H9 (cell line): ENCODE results near the gene KIF26A. TPM values are rescaled to one million over a fixed set of nuclear protein-coding genes. Genes with fewer than 3 reads are reported as not detected.
A peak's percentile ranks its signal among the peaks of the same experiment; 100 is the strongest.
"Not testable (repeated sequence)": the region's sequence is repeated elsewhere in the genome, so short reads cannot be mapped to it uniquely, and the experiment has no call there.

Experiments used
- DNase-seq: peaks from one replicate; pipeline ENCODE4 v3.0.0-alpha.2; 2017
- H2AFZ ChIP-seq: one replicate; pipeline ENCODE4 v1.6.1; 2013; ENCODE audit warnings: mild to moderate bottlenecking, low read length, control low read depth, moderate library complexity
- H2AK5ac ChIP-seq: 2 replicates; pipeline ENCODE4 v1.6.1; 2013; ENCODE audit warnings: low read length, control low read depth, mixed read lengths; ENCODE audit not compliant: insufficient read length
- H2BK120ac ChIP-seq: one replicate; pipeline ENCODE4 v1.6.1; 2013; ENCODE audit warnings: low read depth, mild to moderate bottlenecking, low read length, control low read depth, inconsistent platforms; ENCODE audit not compliant: poor library complexity, severe bottlenecking
- H2BK12ac ChIP-seq: 2 replicates; pipeline ENCODE4 v1.6.1; 2013; ENCODE audit warnings: low read length, control low read depth, mixed read lengths, low read depth; ENCODE audit not compliant: insufficient read length
- H2BK15ac ChIP-seq: 2 replicates; pipeline ENCODE4 v1.6.1; 2013; ENCODE audit warnings: low read depth, low read length, control low read depth
- H2BK20ac ChIP-seq: one replicate; pipeline ENCODE4 v1.6.1; 2013; ENCODE audit warnings: low read depth, mild to moderate bottlenecking, low read length, control low read depth, inconsistent platforms; ENCODE audit not compliant: poor library complexity, severe bottlenecking
- H2BK5ac ChIP-seq: 2 replicates; pipeline ENCODE4 v1.6.1; 2013; ENCODE audit warnings: low read length, control low read depth, mixed read lengths; ENCODE audit not compliant: insufficient read length
- H3K14ac ChIP-seq: 2 replicates; pipeline ENCODE4 v1.6.1; 2013; ENCODE audit warnings: low read length, control low read depth; ENCODE audit not compliant: insufficient read depth
- H3K18ac ChIP-seq: 2 replicates; pipeline ENCODE4 v1.6.1; 2013; ENCODE audit warnings: low read depth, mild to moderate bottlenecking, mixed read lengths, low read length, control low read depth; ENCODE audit not compliant: insufficient read length
- H3K23ac ChIP-seq: 2 replicates; pipeline ENCODE4 v1.6.1; 2013; ENCODE audit warnings: low read length, control low read depth, mixed read lengths, low read depth; ENCODE audit not compliant: insufficient read length
- H3K23me2 ChIP-seq: 2 replicates; pipeline ENCODE4 v1.6.1; 2013; ENCODE audit warnings: low read depth, mild to moderate bottlenecking, mixed read lengths, low read length, control low read depth; ENCODE audit not compliant: insufficient read length, poor library complexity, severe bottlenecking
- H3K27ac ChIP-seq: 2 replicates; pipeline ENCODE4 v1.5.1; 2013; ENCODE audit warnings: low read length, control low read depth, mixed read lengths, low read depth; ENCODE audit not compliant: insufficient read length
- H3K27me3 ChIP-seq: 2 replicates; pipeline ENCODE4 v1.6.1; 2013; ENCODE audit warnings: low read length, control low read depth, inconsistent platforms; ENCODE audit not compliant: insufficient read depth
- H3K4ac ChIP-seq: 2 replicates; pipeline ENCODE4 v1.6.1; 2013; ENCODE audit warnings: low read depth, mild to moderate bottlenecking, control low read depth, inconsistent platforms, low read length, moderate library complexity
- H3K4me1 ChIP-seq: 2 replicates; pipeline ENCODE4 v1.6.1; 2013; ENCODE audit warnings: low read length, control low read depth, inconsistent platforms; ENCODE audit not compliant: insufficient read depth
- H3K4me2 ChIP-seq: 2 replicates; pipeline ENCODE4 v1.6.1; 2013; ENCODE audit warnings: low read length, control low read depth, mixed read lengths; ENCODE audit not compliant: insufficient read length, insufficient read depth
- H3K56ac ChIP-seq: 2 replicates; pipeline ENCODE4 v1.6.1; 2013; ENCODE audit warnings: low read depth, mild to moderate bottlenecking, mixed read lengths, low read length, control low read depth; ENCODE audit not compliant: insufficient read length
- H3K79me1 ChIP-seq: 2 replicates; pipeline ENCODE4 v1.6.1; 2013; ENCODE audit warnings: low read depth, mild to moderate bottlenecking, moderate library complexity, low read length, control low read depth, inconsistent platforms; ENCODE audit not compliant: insufficient read depth, poor library complexity, severe bottlenecking
- H3K79me2 ChIP-seq: 2 replicates; pipeline ENCODE4 v1.6.1; 2013; ENCODE audit warnings: low read length, control low read depth, inconsistent platforms; ENCODE audit not compliant: insufficient read depth
- H3K9ac ChIP-seq: 2 replicates; pipeline ENCODE4 v1.6.1; 2013; ENCODE audit warnings: low read length, control low read depth, mixed read lengths; ENCODE audit not compliant: insufficient read length; ENCODE audit errors: extremely low read depth
- H3K9me3 ChIP-seq: one replicate; pipeline ENCODE4 v1.6.1; 2013; ENCODE audit warnings: low read depth, low read length, inconsistent platforms; ENCODE audit not compliant: control insufficient read depth
- H3T11ph ChIP-seq: one replicate; pipeline ENCODE4 v1.6.1; 2013; ENCODE audit warnings: mild to moderate bottlenecking, low read length, control low read depth, inconsistent platforms
- H4K20me1 ChIP-seq: one replicate; pipeline ENCODE4 v1.6.1; 2013; ENCODE audit not compliant: control insufficient read depth, insufficient read length, insufficient read depth
- H4K5ac ChIP-seq: 2 replicates; pipeline ENCODE4 v1.6.1; 2013; ENCODE audit warnings: low read depth, mild to moderate bottlenecking, mixed read lengths, low read length, control low read depth; ENCODE audit not compliant: insufficient read length
- H4K8ac ChIP-seq: replicated peaks from 2 replicates; pipeline ENCODE4 v1.6.1; 2013; ENCODE audit warnings: low read length, control low read depth, mixed read lengths, low read depth; ENCODE audit not compliant: insufficient read length
- H4K91ac ChIP-seq: 2 replicates; pipeline ENCODE4 v1.6.1; 2013; ENCODE audit warnings: low read depth, mild to moderate bottlenecking, moderate library complexity, mixed read lengths, low read length, control low read depth; ENCODE audit not compliant: insufficient read length
- H3K27ac Mint-ChIP-seq, 3 experiments: 2 replicates in 2 of 3; 3 replicates in 1 of 3; pipeline ENCODE4 v1.8.0; 2020 to 2021; ENCODE audit warnings: mixed read lengths in 3 of 3, mild to moderate bottlenecking in 1 of 3, moderate library complexity in 1 of 3
- H3K27me3 Mint-ChIP-seq: 2 replicates; pipeline ENCODE4 v1.8.0; 2021; ENCODE audit warnings: low read depth, mild to moderate bottlenecking, moderate library complexity, mixed read lengths
- H3K36me3 Mint-ChIP-seq, 3 experiments: 2 replicates in 2 of 3; 3 replicates in 1 of 3; pipeline ENCODE4 v1.8.0; 2020 to 2021; ENCODE audit warnings: low read depth in 3 of 3, mixed read lengths in 3 of 3; ENCODE audit not compliant: insufficient read depth in 1 of 3
- H3K4me1 Mint-ChIP-seq, 2 experiments: 2 replicates each; pipeline ENCODE4 v1.8.0; 2020; ENCODE audit warnings: mixed read lengths in 2 of 2
- H3K4me3 Mint-ChIP-seq, 2 experiments: 2 replicates in 1 of 2; 3 replicates in 1 of 2; pipeline ENCODE4 v1.8.0; 2020 to 2021; ENCODE audit warnings: mild to moderate bottlenecking in 2 of 2, mixed read lengths in 2 of 2, moderate library complexity in 1 of 2
- H3K9me3 Mint-ChIP-seq, 2 experiments: 2 replicates in 1 of 2; 3 replicates in 1 of 2; pipeline ENCODE4 v1.8.0; 2020; ENCODE audit warnings: mild to moderate bottlenecking in 2 of 2, mixed read lengths in 2 of 2, moderate library complexity in 1 of 2
- WGBS: extraction: QIAGEN DNeasy Blood & Tissue Kit; methylation state at CpG from one replicate; pipeline ENCODE4 v1.1.7; 2013; ENCODE audit warnings: missing lambda C conversion rate, low lambda C conversion rate, mixed read lengths; ENCODE audit not compliant: insufficient read length; ENCODE audit errors: extremely low coverage; 5-methylcytosine and 5-hydroxymethylcytosine counted together
- total RNA-seq: library from RNA; stranded (reverse); gene quantifications from 2 replicates; pipeline ENCODE4 v1.2.1, GENCODE V29; 2021
- TF ChIP-seq, protein P1 (sequence below): fragments of 200-600 bp; sonication (generic); conservative IDR thresholded peaks from 3 replicates; pipeline ENCODE4 v1.8.0; 2021; ENCODE audit warnings: antibody characterized with exemption, mild to moderate bottlenecking

The KIF26A gene
- total RNA-seq, 1 experiment from 2014 or later: 44.2 TPM

DNA sequence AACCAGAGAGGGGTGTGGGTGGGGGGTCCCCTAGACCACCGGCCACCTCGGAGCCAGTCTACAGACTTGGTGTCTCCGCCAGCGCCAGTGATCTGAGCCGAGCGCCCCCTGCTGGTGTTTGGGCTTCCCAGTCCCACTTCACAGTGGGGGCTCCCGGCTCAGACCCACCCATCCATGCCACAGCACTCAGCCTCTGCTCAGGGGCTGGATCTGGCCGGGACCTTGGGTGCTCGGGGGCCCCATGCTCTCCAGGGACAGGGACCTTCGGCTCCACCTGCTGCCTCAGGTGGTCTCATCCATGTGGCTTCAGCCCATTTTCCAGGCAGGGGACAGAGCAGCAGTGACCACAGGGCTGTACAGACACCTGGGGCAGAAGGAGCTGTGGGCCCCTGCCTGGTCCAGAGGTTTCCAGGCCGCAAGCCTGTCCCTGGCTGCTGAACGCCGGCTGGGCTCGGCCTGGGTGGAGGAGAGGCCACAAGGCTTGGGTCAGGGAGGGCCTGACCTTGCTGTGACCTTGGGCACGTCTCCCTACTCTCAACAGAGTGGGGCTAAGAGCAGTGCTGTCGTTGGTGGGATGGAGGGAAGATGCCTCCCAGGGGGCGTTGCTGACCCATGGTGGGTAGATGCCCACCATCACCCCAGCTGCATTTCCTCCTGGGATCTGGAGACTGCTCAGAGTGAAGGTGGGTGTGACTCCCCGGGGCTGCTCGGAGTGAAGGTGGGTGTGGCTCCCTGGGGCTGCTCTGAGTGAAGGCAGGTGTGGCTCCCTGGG is 86.3 kb downstream of the KIF26A start:
- H3K23me2 ChIP-seq: no peaks in the 10 kb centered on the region
- H4K20me1 ChIP-seq: no peaks in the 10 kb centered on the region
- H3K4me1 ChIP-seq: no peaks in the 10 kb centered on the region; the same call in 1 of the 2 replicates
- no peak overlapping the region for H4K8ac ChIP-seq
- H3K4me3 Mint-ChIP-seq: no peak overlapping the region
- H2BK5ac ChIP-seq: no peak overlapping the region
- H2AFZ ChIP-seq: no peak overlapping the region
- H3K27ac ChIP-seq: no peak overlapping the region
- H3K9me3 Mint-ChIP-seq: peaks cover 2 to 6% of the 10 kb centered on the region in 2 experiments; a peak in 3 of 5 replicates
- H2BK120ac ChIP-seq: no peak overlapping the region
- no peaks in the 10 kb centered on the region for H3K9me3 ChIP-seq
- no peak overlapping the region for H2BK20ac ChIP-seq
- H3K4me2 ChIP-seq: no peak overlapping the region
- no peak overlapping the region for H2AK5ac ChIP-seq
- DNase-seq: peak; percentile 66
- no peaks in the 10 kb centered on the region for H3K27me3 ChIP-seq
- peaks cover 29 to 44% of the 10 kb centered on the region in 2 experiments for H3K4me1 Mint-ChIP-seq
- no peak overlapping the region for H3T11ph ChIP-seq
- H3K23ac ChIP-seq: no peak overlapping the region
- H2BK15ac ChIP-seq: no peak overlapping the region; the same call in 1 of the 2 replicates
- WGBS: no CpG with 5 or more reads among the region's 19 CpGs
- no peaks in the 10 kb centered on the region for H3K79me1 ChIP-seq
- 0 out of 2 replicates have a peak overlapping the region, but pooled peaks have one; percentile 19 for H3K14ac ChIP-seq
- H3K56ac ChIP-seq: no peak overlapping the region
- H3K36me3 Mint-ChIP-seq: no peaks in the 10 kb centered on the region; a peak in 1 of 7 replicates
- H4K91ac ChIP-seq: no peak overlapping the region
- H2BK12ac ChIP-seq: no peak overlapping the region
- TF ChIP-seq, protein P1, sequence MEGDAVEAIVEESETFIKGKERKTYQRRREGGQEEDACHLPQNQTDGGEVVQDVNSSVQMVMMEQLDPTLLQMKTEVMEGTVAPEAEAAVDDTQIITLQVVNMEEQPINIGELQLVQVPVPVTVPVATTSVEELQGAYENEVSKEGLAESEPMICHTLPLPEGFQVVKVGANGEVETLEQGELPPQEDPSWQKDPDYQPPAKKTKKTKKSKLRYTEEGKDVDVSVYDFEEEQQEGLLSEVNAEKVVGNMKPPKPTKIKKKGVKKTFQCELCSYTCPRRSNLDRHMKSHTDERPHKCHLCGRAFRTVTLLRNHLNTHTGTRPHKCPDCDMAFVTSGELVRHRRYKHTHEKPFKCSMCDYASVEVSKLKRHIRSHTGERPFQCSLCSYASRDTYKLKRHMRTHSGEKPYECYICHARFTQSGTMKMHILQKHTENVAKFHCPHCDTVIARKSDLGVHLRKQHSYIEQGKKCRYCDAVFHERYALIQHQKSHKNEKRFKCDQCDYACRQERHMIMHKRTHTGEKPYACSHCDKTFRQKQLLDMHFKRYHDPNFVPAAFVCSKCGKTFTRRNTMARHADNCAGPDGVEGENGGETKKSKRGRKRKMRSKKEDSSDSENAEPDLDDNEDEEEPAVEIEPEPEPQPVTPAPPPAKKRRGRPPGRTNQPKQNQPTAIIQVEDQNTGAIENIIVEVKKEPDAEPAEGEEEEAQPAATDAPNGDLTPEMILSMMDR: peak; percentile 81
- H3K4ac ChIP-seq: no peak overlapping the region
- no peaks in the 10 kb centered on the region for H3K79me2 ChIP-seq
- peak overlapping the region in 2 of 3 experiments; percentile 66 to 88; a peak in 3 of 7 replicates for H3K27ac Mint-ChIP-seq
- no peak overlapping the region for H3K9ac ChIP-seq
- no peak overlapping the region for H3K18ac ChIP-seq
- H4K5ac ChIP-seq: no peak overlapping the region
- no peaks in the 10 kb centered on the region for H3K27me3 Mint-ChIP-seq

DNA sequence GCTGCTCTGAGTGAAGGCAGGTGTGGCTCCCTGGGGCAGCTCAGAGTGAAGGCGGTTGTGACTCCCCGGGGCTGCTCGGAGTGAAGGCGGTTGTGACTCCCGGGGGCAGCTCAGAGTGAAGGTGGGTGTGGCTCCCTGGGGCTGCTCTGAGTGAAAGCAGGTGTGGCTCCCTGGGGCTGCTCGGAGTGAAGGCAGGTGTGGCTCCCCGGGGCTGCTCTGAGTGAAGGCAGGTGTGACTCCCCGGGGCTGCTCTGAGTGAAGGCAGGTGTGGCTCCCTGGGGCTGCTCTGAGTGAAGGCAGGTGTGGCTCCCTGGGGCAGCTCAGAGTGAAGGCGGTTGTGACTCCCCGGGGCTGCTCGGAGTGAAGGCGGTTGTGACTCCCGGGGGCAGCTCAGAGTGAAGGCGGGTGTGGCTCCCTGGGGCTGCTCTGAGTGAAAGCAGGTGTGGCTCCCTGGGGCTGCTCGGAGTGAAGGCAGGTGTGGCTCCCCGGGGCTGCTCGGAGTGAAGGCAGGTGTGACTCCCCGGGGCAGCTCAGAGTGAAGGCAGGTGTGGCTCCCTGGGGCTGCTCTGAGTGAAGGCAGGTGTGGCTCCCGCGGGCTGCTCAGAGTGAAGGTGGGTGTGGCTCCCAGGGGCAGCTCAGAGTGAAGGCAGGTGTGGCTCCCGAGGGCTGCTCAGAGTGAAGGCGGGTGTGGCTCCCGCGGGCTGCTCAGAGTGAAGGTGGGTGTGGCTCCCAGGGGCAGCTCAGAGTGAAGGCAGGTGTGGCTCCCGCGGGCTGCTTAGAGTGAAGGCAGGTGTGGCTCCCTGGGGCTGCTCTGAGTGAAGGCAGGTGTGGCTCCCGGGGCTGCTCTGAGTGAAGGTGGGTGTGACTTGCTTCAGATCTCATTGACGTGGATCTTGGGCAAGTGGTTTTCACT is 87.1 kb downstream of the KIF26A start:
- H3K23me2 ChIP-seq: not testable (repeated sequence)

More for the DNA sequence above, 87.1 kb downstream of the KIF26A start:
- not testable (repeated sequence) for H3K4me2 ChIP-seq, H2BK120ac ChIP-seq, H3T11ph ChIP-seq, H3K79me2 ChIP-seq, H2BK20ac ChIP-seq, H3K27ac ChIP-seq, H3K9ac ChIP-seq, H3K9me3 Mint-ChIP-seq, H3K4me1 ChIP-seq, H3K36me3 Mint-ChIP-seq, H2AK5ac ChIP-seq, H3K27me3 ChIP-seq, H4K20me1 ChIP-seq, H3K27me3 Mint-ChIP-seq, H3K18ac ChIP-seq, H3K56ac ChIP-seq, H3K14ac ChIP-seq, H4K5ac ChIP-seq, H3K23ac ChIP-seq, H4K8ac ChIP-seq, H2BK15ac ChIP-seq, H2BK12ac ChIP-seq, H3K79me1 ChIP-seq, H3K4me3 Mint-ChIP-seq, H2BK5ac ChIP-seq, H3K4ac ChIP-seq, H3K9me3 ChIP-seq, H2AFZ ChIP-seq, H4K91ac ChIP-seq
- peak; percentile 74 for DNase-seq
- H3K4me1 Mint-ChIP-seq: peaks cover 27 to 37% of the 10 kb centered on the region in 2 experiments
- peak overlapping the region in 1 of 3 experiments; percentile 66; a peak in 1 of 7 replicates for H3K27ac Mint-ChIP-seq
- no CpG with 5 or more reads among the region's 28 CpGs for WGBS
